ENCODE data around the gene CCDC171. TPM values are rescaled to one million over a fixed set of nuclear protein-coding genes. Genes with fewer than 3 reads are reported as not detected.

CCDC171 gene
- total and polyA plus RNA-seq, 2 of the 13 experiments (the other 11 are each of a cell fraction or from before 2014, with no cell fraction given), result 0.95 to 2.5 TPM

DNA sequence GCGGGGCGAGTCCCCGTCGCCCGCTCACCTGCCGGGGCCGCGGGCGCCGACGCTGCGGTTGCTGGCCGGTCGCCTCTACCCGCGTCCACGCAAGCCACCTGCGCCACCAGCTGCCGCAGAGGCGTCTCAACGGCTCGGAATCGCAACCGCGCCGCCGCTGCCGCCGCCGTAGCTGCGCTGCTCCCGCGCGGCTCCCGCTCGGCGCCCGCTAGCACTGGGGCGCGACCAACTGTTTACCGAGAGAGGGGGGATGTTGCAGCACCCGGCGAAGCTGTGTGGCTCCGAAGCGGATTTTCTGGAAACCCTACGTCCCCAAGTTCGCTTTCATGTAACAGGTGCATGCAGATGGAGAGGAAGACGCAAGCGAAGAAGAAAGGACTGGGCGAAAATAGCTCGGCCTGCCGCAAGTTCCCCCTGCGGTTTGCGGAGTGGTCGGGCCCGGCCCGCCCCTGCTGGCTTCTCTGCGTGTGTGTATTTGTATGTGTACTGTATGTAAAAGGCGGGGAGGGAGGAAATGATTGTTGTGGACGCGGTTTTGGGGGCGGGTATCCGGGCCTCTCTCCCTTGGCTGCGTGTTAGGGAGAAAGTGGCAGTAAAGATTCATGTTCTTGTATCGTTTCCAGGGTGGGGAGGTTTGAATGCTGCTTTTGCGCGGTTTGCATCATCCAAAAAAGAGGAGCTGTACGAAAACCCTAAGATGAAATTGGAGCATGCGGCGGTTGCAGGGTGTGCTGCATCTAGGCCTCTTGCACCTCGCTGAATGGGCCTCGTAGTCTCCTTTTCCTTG lies 41.9 kb upstream of the CCDC171 start, which contains the start of gene PSIP1 (continued):
- TF ChIP-seq, protein P1, sequence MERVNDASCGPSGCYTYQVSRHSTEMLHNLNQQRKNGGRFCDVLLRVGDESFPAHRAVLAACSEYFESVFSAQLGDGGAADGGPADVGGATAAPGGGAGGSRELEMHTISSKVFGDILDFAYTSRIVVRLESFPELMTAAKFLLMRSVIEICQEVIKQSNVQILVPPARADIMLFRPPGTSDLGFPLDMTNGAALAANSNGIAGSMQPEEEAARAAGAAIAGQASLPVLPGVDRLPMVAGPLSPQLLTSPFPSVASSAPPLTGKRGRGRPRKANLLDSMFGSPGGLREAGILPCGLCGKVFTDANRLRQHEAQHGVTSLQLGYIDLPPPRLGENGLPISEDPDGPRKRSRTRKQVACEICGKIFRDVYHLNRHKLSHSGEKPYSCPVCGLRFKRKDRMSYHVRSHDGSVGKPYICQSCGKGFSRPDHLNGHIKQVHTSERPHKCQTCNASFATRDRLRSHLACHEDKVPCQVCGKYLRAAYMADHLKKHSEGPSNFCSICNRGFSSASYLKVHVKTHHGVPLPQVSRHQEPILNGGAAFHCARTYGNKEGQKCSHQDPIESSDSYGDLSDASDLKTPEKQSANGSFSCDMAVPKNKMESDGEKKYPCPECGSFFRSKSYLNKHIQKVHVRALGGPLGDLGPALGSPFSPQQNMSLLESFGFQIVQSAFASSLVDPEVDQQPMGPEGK (CRISPR knock-in tag; IDR thresholded peaks at IDR 0.05), result peak; percentile 50; the same call in 1 of the 2 replicates
- TF ChIP-seq ZKSCAN1 (IDR thresholded peaks at IDR 0.05; ENCODE audit: low read length), result no peak
- TF ChIP-seq, protein P2, sequence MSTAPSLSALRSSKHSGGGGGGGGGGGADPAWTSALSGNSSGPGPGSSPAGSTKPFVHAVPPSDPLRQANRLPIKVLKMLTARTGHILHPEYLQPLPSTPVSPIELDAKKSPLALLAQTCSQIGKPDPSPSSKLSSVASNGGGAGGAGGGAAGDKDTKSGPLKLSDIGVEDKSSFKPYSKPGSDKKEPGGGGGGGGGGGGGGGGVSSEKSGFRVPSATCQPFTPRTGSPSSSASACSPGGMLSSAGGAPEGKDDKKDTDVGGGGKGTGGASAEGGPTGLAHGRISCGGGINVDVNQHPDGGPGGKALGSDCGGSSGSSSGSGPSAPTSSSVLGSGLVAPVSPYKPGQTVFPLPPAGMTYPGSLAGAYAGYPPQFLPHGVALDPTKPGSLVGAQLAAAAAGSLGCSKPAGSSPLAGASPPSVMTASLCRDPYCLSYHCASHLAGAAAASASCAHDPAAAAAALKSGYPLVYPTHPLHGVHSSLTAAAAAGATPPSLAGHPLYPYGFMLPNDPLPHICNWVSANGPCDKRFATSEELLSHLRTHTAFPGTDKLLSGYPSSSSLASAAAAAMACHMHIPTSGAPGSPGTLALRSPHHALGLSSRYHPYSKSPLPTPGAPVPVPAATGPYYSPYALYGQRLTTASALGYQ (CRISPR knock-in tag; IDR thresholded peaks at IDR 0.05), result peak; percentile 43; the same call in 1 of the 2 replicates
- peak; percentile 82 for TF ChIP-seq TOPORS (CRISPR knock-in tag; IDR thresholded peaks at IDR 0.05)
- TF ChIP-seq SAFB2 (CRISPR knock-in tag; IDR thresholded peaks at IDR 0.05; ENCODE audit: borderline replicate concordance, low read depth), result peak; percentile 91; the same call in 1 of the 2 replicates
- TF ChIP-seq SIX1 (CRISPR knock-in tag; IDR thresholded peaks at IDR 0.05; ENCODE audit: borderline replicate concordance), result no peak
- TF ChIP-seq MED13 (CRISPR knock-in tag; IDR thresholded peaks at IDR 0.05), result no peak
- TF ChIP-seq CBX5 (CRISPR knock-in tag; IDR thresholded peaks at IDR 0.05; ENCODE audit: borderline replicate concordance), result no peak
- no peak for TF ChIP-seq GPN1 (CRISPR knock-in tag; IDR thresholded peaks at IDR 0.05; ENCODE audit: borderline replicate concordance)
- TF ChIP-seq, protein P3, sequence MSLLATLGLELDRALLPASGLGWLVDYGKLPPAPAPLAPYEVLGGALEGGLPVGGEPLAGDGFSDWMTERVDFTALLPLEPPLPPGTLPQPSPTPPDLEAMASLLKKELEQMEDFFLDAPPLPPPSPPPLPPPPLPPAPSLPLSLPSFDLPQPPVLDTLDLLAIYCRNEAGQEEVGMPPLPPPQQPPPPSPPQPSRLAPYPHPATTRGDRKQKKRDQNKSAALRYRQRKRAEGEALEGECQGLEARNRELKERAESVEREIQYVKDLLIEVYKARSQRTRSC (CRISPR knock-in tag; IDR thresholded peaks at IDR 0.05; ENCODE audit: low read depth), result no peak
- TF ChIP-seq, protein P4, sequence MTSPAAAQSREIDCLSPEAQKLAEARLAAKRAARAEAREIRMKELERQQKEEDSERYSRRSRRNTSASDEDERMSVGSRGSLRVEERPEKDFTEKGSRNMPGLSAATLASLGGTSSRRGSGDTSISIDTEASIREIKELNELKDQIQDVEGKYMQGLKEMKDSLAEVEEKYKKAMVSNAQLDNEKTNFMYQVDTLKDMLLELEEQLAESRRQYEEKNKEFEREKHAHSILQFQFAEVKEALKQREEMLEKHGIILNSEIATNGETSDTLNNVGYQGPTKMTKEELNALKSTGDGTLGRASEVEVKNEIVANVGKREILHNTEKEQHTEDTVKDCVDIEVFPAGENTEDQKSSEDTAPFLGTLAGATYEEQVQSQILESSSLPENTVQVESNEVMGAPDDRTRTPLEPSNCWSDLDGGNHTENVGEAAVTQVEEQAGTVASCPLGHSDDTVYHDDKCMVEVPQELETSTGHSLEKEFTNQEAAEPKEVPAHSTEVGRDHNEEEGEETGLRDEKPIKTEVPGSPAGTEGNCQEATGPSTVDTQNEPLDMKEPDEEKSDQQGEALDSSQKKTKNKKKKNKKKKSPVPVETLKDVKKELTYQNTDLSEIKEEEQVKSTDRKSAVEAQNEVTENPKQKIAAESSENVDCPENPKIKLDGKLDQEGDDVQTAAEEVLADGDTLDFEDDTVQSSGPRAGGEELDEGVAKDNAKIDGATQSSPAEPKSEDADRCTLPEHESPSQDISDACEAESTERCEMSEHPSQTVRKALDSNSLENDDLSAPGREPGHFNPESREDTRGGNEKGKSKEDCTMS (CRISPR knock-in tag; conservative IDR thresholded peaks at IDR 0.05), result no peak
- TF ChIP-seq NR0B2 (CRISPR knock-in tag; IDR thresholded peaks at IDR 0.05), result peak; percentile 70; the same call in 1 of the 2 replicates
- TF ChIP-seq RELA (CRISPR knock-in tag; IDR thresholded peaks at IDR 0.05), result no peak
- no peak for TF ChIP-seq SP2 (CRISPR knock-in tag; IDR thresholded peaks at IDR 0.05)
- peak; percentile 43; the same call in 1 of the 2 replicates for TF ChIP-seq ZNF263 (CRISPR knock-in tag; IDR thresholded peaks at IDR 0.05)
- no peak for TF ChIP-seq ZNF512 (CRISPR knock-in tag; IDR thresholded peaks at IDR 0.05)
- no peak for TF ChIP-seq ZNF460 (CRISPR knock-in tag; IDR thresholded peaks at IDR 0.05; ENCODE audit: borderline replicate concordance)
- peak; percentile 76; the same call in 1 of the 2 replicates for TF ChIP-seq CENPT (CRISPR knock-in tag; IDR thresholded peaks at IDR 0.05; ENCODE audit: low read depth)
- TF ChIP-seq PRPF4 (IDR thresholded peaks at IDR 0.05; ENCODE audit: low read depth, low read length, poor library complexity, severe bottlenecking), result peak; percentile 69

All from HepG2 (cell line).